ENCODE measurements around the gene CTAG1A.
"Not testable (repeated sequence)": the region's sequence is repeated elsewhere in the genome, so short reads cannot be mapped to it uniquely, and the experiment has no call there.

The CTAG1A gene

GRCh38 chrX:154570361-154570760 is 14.6 kb upstream of the CTAG1A start:
- DNase-seq (ENCODE audit: low read depth in 1 of 2, low spot score in 1 of 2), result not testable (repeated sequence)

GRCh38 chrX:154573061-154573460 is 11.9 kb upstream of the CTAG1A start:
- not testable (repeated sequence) for DNase-seq (ENCODE audit: low read depth in 1 of 2, low spot score in 1 of 2)

GRCh38 chrX:154575076-154575475 is 9.9 kb upstream of the CTAG1A start:
- not testable (repeated sequence) for DNase-seq (ENCODE audit: low read depth in 1 of 2, low spot score in 1 of 2)

- not testable (repeated sequence) for DNase-seq (ENCODE audit: low read depth in 1 of 2, low spot score in 1 of 2)
Observed at GRCh38 chrX:154582994-154583393, 1.9 kb upstream of the CTAG1A start.

GRCh38 chrX:154590415-154590814 is 5.5 kb downstream of the CTAG1A start:
- not testable (repeated sequence) for DNase-seq (ENCODE audit: low read depth in 1 of 2, low spot score in 1 of 2)

- no peak for DNase-seq (ENCODE audit: low read depth in 1 of 2, low spot score in 1 of 2)
Observed at GRCh38 chrX:154592505-154592904, 7.6 kb downstream of the CTAG1A start.

- DNase-seq (ENCODE audit: low read depth in 1 of 2, low spot score in 1 of 2), result no peak
Observed at GRCh38 chrX:154593201-154593600, 8.3 kb downstream of the CTAG1A start.

GRCh38 chrX:154594491-154594890 is 9.6 kb downstream of the CTAG1A start:
- DNase-seq (ENCODE audit: low read depth in 1 of 2, low spot score in 1 of 2), result no peak

GRCh38 chrX:154595559-154596249 is 10.8 kb downstream of the CTAG1A start:
- DNase-seq (ENCODE audit: low read depth in 1 of 2, low spot score in 1 of 2), result no peak

- no peak for DNase-seq (ENCODE audit: low read depth in 1 of 2, low spot score in 1 of 2)
Observed at GRCh38 chrX:154596290-154596929, 11.5 kb downstream of the CTAG1A start.

GRCh38 chrX:154597221-154597620 is 12.3 kb downstream of the CTAG1A start:
- no peak for DNase-seq (ENCODE audit: low read depth in 1 of 2, low spot score in 1 of 2)

GRCh38 chrX:154598656-154599055 is 13.7 kb downstream of the CTAG1A start:
- DNase-seq (ENCODE audit: low read depth in 1 of 2, low spot score in 1 of 2), result no peak

GRCh38 chrX:154599531-154599930 is 14.6 kb downstream of the CTAG1A start:
- no peak for DNase-seq (ENCODE audit: low read depth in 1 of 2, low spot score in 1 of 2)

- no peak for DNase-seq (ENCODE audit: low read depth in 1 of 2, low spot score in 1 of 2)
Observed at GRCh38 chrX:154600759-154601374, 15.9 kb downstream of the CTAG1A start.

- DNase-seq (ENCODE audit: low read depth in 1 of 2, low spot score in 1 of 2), result no peak
Observed at GRCh38 chrX:154602226-154602625, 17.3 kb downstream of the CTAG1A start.

- no peak for DNase-seq (ENCODE audit: low read depth in 1 of 2, low spot score in 1 of 2)
Observed at GRCh38 chrX:154602766-154603437, 18.0 kb downstream of the CTAG1A start.

GRCh38 chrX:154603438-154604430 is 18.8 kb downstream of the CTAG1A start:
- DNase-seq (ENCODE audit: low read depth in 1 of 2, low spot score in 1 of 2), result no peak

- no peak for DNase-seq (ENCODE audit: low read depth in 1 of 2, low spot score in 1 of 2)
Observed at GRCh38 chrX:154605566-154605965, 20.6 kb downstream of the CTAG1A start.

- DNase-seq (ENCODE audit: low read depth in 1 of 2, low spot score in 1 of 2), result no peak
Observed at GRCh38 chrX:154607370-154607769, 22.4 kb downstream of the CTAG1A start.

- not testable (repeated sequence) for DNase-seq (ENCODE audit: low read depth in 1 of 2, low spot score in 1 of 2)
Observed at GRCh38 chrX:154607976-154608375, 23.0 kb downstream of the CTAG1A start.

GRCh38 chrX:154608823-154609222 is 23.9 kb downstream of the CTAG1A start:
- not testable (repeated sequence) for DNase-seq (ENCODE audit: low read depth in 1 of 2, low spot score in 1 of 2)

Data from stimulated activated CD4-positive, alpha-beta T cell treated with anti-CD3 and anti-CD28 coated beads, Interleukin-15, amount 100 ng/mL, for 1 hour (primary cell).